Activated CD4-positive, alpha-beta T cell treated with anti-CD3 and anti-CD28 coated beads for 36 hours (primary cell): ENCODE results near the gene HLA-DOB. TPM values are rescaled to one million over a fixed set of nuclear protein-coding genes. Genes with fewer than 3 reads are reported as not detected.
"Not testable (repeated sequence)": the region's sequence is repeated elsewhere in the genome, so short reads cannot be mapped to it uniquely, and the experiment has no call there.

Experiments
- ATAC-seq: fragments of 200-7000 bp; cut with Tn5 transposase; one replicate; pipeline ENCODE4 v1.10.0; 2021; ENCODE audit warnings: mild to moderate bottlenecking, moderate library complexity
- CTCF ChIA-PET: fragments of 350-600 bp; sonication (Branson Sonifier 250); formaldehyde crosslinking; loops from one replicate; lab custom pipeline; 2021; ENCODE audit warnings: antibody characterized with exemption; lab: Charles Lee
- POLR2A ChIA-PET: fragments of 350-600 bp; sonication (Branson Sonifier 250); formaldehyde crosslinking; loops from one replicate; lab custom pipeline; 2021; ENCODE audit warnings: antibody characterized with exemption, inconsistent platforms; lab: Charles Lee
- DNase-seq: peaks from one replicate; pipeline ENCODE4 v3.0.0-alpha.2; 2020
- H3K27ac Mint-ChIP-seq: one replicate; pipeline ENCODE4 v1.8.0; 2021; ENCODE audit warnings: mixed read lengths
- H3K27me3 Mint-ChIP-seq: one replicate; pipeline ENCODE4 v1.8.0; 2021; ENCODE audit warnings: mixed read lengths
- H3K36me3 Mint-ChIP-seq: one replicate; pipeline ENCODE4 v1.8.0; 2021; ENCODE audit warnings: low read depth, mixed read lengths
- H3K4me1 Mint-ChIP-seq: one replicate; pipeline ENCODE4 v1.8.0; 2021; ENCODE audit warnings: mixed read lengths
- H3K4me3 Mint-ChIP-seq: one replicate; pipeline ENCODE4 v1.8.0; 2021; ENCODE audit warnings: mild to moderate bottlenecking, moderate library complexity, mixed read lengths
- H3K9me3 Mint-ChIP-seq: one replicate; pipeline ENCODE4 v1.8.0; 2021; ENCODE audit warnings: low read depth, mixed read lengths
- intact Hi-C, 2 experiments: fragments of 100-400 bp; cut with DNase I in 1 of 2; cut with micrococcal nuclease in 1 of 2; formaldehyde crosslinking; loops; one replicate each; pipeline versions ENCODE4 v1.14.2 to v1.15.1; 2022 to 2024; cut with DNase I, micrococcal nuclease
- total RNA-seq, 2 experiments: library from RNA; stranded (reverse); gene quantifications; one replicate each; pipeline ENCODE4 v1.2.3, GENCODE V29; 2021

Gene HLA-DOB
- total RNA-seq, 2 experiments from 2014 or later = 1.5 to 1.6 TPM

DNA sequence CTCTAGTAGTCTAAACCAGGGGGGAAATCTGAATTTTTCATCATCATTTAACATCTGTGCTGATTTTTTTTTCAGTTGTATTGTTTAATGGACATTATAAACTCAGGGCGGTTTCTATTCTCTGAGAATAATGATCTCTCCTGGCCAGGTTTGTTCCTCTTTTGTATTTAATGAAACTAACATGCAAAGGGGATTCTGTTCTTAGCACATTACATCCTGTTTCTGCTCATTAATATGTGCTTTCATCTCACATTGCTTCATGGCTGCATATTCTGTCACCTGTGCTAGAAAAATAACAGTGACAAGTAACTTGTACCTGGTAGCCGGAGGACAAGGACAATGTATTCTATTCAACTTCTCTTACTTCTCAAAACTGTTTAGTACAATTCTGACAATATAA, 806 bp downstream of the HLA-DOB start:
- intact Hi-C loops = no loop called here
- DNase-seq (no peak), ATAC-seq (no peak)
- ChIA-PET POLR2A (no interaction called here), CTCF (interaction anchor here (0.6 kb wide), 1 partner anchor 54 kb away, joined by 3 read pairs; no protein-coding TSS in a partner anchor)
- H3K27me3 Mint-ChIP-seq = no peaks in the 10 kb centered on the region
- H3K4me3 Mint-ChIP-seq = no peak overlapping the region
- peaks cover 12% of the 10 kb centered on the region for H3K4me1 Mint-ChIP-seq
- no peaks in the 10 kb centered on the region for H3K9me3 Mint-ChIP-seq
- no peaks in the 10 kb centered on the region for H3K36me3 Mint-ChIP-seq
- no peak overlapping the region for H3K27ac Mint-ChIP-seq

DNA sequence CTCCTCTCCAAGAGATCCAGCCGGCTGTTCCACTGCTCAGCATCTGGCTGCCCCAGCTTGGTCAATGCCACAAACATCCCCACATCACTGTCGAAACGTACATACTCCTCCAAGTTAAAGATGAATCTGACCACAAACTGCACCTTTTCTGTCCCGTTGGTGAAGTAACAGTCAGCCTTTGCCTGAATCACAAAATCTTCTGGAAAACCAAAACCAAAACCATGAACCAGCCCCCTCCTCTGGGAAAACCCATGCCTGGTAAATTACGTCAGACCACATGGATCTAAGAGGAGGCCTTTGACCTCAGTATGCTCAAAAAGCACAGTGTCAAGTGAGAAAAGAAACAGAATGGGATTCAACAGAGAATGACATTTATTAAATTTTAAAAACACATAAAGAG, 1.7 kb downstream of the HLA-DOB start:
- H3K4me3 Mint-ChIP-seq = no peak overlapping the region
- no peaks in the 10 kb centered on the region for H3K27me3 Mint-ChIP-seq
- POLR2A ChIA-PET = no interaction called here
- H3K36me3 Mint-ChIP-seq = no peaks in the 10 kb centered on the region
- CTCF ChIA-PET = no interaction called here
- no peak for DNase-seq
- no peak for ATAC-seq
- peaks cover 12% of the 10 kb centered on the region for H3K4me1 Mint-ChIP-seq
- no peak overlapping the region for H3K27ac Mint-ChIP-seq
- H3K9me3 Mint-ChIP-seq = no peaks in the 10 kb centered on the region
- intact Hi-C loops = no loop called here

DNA sequence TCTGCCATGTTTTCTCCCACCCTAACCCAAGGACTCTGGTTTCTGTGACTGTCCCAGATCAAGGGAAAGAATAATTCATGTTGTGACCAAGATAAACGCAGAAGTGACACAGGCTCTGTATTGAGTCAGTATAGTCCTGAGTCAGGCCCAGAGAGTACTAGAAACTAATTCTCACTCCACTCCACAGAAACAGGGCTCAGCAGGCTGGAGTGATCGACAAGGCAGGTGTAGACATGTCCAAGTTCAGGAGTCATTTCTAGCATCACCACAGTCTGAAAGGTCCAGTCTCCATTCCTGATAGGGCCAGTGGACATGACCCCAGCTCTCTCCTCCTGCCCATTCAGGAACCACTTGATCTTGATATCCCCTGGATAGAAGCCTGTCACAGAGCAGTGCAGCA, 2.7 kb downstream of the HLA-DOB start:
- CTCF ChIA-PET = no interaction called here
- DNase-seq (no peak), ATAC-seq (peak; percentile 42)
- intact Hi-C loops = no loop called here
- POLR2A ChIA-PET = no interaction called here
- Mint-ChIP-seq H3K4me1 (peaks cover 5% of the 10 kb centered on the region), H3K27ac (no peak overlapping the region), H3K27me3 (no peaks in the 10 kb centered on the region), H3K4me3 (no peak overlapping the region), H3K36me3 (no peaks in the 10 kb centered on the region), H3K9me3 (no peaks in the 10 kb centered on the region)

DNA sequence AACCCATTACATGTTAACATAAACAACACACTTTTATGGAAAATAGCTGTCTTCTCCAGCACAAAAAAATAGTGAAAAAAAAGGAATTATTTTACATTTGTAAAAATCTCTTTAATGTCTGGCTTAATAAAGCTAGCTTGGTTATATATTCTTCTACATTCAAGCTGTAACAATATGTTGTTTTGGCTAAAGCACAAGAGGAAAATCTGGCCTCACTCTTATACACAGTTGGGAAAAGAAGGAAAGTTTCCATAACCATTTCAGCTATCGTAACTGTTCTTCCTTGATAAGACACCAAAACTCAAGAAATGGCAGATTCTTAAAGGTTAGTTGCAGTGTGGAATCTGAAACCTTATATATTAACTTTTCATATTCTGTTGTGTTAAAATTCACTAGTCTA, 7.6 kb downstream of the HLA-DOB start:
- peaks cover 7% of the 10 kb centered on the region for H3K4me1 Mint-ChIP-seq
- intact Hi-C loops = no loop called here
- DNase-seq (no peak), ATAC-seq (no peak)
- H3K36me3 Mint-ChIP-seq = no peaks in the 10 kb centered on the region
- no peak overlapping the region for H3K27ac Mint-ChIP-seq
- peaks cover 15% of the 10 kb centered on the region for H3K27me3 Mint-ChIP-seq
- H3K4me3 Mint-ChIP-seq = no peak overlapping the region
- no peaks in the 10 kb centered on the region for H3K9me3 Mint-ChIP-seq
- CTCF ChIA-PET = interaction anchor here (0.7 to 2.4 kb wide), 8 partner anchors 12 to 209 kb away, joined by 3 to 9 read pairs (median 3); partner anchors contain the start of gene TAP2
- POLR2A ChIA-PET = no interaction called here

DNA sequence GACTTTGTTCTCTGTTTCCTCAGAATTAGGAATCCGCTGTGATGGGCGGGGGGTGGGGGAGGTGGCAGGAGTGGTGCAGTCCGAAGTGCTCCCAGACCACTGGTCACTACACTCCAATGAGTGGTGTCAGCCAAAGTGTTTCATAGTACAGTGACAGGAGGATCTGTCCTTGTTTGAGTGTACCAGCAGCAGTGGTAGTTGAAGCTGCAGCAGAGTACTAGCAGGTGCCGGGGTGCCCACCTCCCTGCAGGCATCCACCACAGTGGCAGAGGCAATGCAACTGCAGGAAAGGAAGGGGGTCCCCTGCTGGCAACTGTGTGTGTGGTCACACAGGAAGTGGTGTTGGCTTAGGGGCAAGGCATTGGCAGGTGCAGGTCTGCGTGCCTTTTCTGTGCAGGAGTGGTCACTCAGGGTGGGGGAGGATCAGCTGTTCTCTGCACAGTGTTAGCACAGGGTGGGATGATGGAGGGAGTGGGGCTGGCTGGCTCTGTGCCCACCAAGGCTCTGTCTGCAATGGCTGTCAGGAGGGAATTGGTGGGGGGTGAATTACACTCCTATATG, 9.7 kb downstream of the HLA-DOB start:
- Mint-ChIP-seq H3K36me3 (no peaks in the 10 kb centered on the region), H3K27ac (no peak overlapping the region), H3K4me1 (peaks cover 7% of the 10 kb centered on the region), H3K27me3 (peaks cover 29% of the 10 kb centered on the region), H3K9me3 (no peaks in the 10 kb centered on the region), H3K4me3 (no peak overlapping the region)
- ATAC-seq (no peak), DNase-seq (no peak)
- intact Hi-C loops = no loop called here
- ChIA-PET CTCF (interaction anchor here (1.2 kb wide), 1 partner anchor 393 kb away, joined by 3 read pairs; no protein-coding TSS in a partner anchor), POLR2A (no interaction called here)

DNA sequence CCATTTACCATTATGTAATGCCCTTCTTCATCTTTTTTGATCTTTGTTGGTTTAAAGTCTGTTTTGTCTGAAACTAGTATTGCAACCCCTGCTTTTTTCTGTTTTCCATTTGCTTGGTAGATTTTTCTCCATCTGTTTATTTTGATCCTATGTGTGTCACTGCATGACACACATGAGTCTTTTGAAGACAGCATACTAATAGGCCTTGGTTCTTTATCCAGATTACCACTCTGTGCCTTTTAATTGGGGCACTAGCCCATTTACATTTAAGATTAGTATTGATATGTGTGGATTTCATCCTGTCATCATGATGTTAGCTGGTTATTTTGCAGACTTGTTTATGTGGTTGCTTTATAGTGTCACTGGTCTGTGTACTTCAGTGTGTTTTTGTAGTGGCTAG, 11.4 kb downstream of the HLA-DOB start:
- H3K4me3 Mint-ChIP-seq, DNase-seq, H3K36me3 Mint-ChIP-seq, intact Hi-C loops, H3K4me1 Mint-ChIP-seq, POLR2A ChIA-PET, H3K9me3 Mint-ChIP-seq, H3K27ac Mint-ChIP-seq: not testable (repeated sequence)
- peaks cover 31% of the 10 kb centered on the region for H3K27me3 Mint-ChIP-seq
- CTCF ChIA-PET = interaction anchor here (0.6 to 3.6 kb wide), 5 partner anchors 12 to 1642 kb away, joined by 3 to 10 read pairs (median 4); partner anchors contain the start of gene HLA-DMB
- ATAC-seq = peak; percentile 33

DNA sequence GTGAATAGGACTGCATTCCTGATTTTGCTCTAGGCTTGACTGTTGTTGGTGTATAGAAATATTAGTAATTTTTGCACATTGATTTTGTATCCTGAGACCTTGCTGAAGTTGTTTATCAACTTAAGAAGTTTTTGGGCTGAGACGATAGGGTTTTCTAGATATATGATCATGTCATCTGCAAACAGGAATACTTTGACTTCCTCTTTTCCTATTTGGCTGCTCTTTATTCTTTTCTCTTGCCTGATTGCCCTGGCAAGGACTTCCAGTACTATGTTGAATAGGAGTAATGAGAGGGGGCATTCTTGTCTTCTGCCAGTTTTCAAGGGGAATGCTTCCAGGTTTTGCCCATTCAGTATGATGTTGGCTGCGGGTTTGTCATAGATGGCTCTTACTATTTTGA, 13.4 kb downstream of the HLA-DOB start:
- H3K4me1 Mint-ChIP-seq = peaks cover 7% of the 10 kb centered on the region
- H3K27me3 Mint-ChIP-seq = peaks cover 39% of the 10 kb centered on the region
- no peak overlapping the region for H3K27ac Mint-ChIP-seq
- no peak overlapping the region for H3K4me3 Mint-ChIP-seq
- DNase-seq = no peak
- intact Hi-C loops = no loop called here
- ATAC-seq = no peak
- CTCF ChIA-PET = interaction anchor here (0.6 to 3.6 kb wide), 3 partner anchors 10 to 490 kb away, joined by 3 to 9 read pairs (median 4); no protein-coding TSS in a partner anchor
- H3K36me3 Mint-ChIP-seq = no peaks in the 10 kb centered on the region
- POLR2A ChIA-PET = no interaction called here
- peaks cover 2% of the 10 kb centered on the region for H3K9me3 Mint-ChIP-seq

DNA sequence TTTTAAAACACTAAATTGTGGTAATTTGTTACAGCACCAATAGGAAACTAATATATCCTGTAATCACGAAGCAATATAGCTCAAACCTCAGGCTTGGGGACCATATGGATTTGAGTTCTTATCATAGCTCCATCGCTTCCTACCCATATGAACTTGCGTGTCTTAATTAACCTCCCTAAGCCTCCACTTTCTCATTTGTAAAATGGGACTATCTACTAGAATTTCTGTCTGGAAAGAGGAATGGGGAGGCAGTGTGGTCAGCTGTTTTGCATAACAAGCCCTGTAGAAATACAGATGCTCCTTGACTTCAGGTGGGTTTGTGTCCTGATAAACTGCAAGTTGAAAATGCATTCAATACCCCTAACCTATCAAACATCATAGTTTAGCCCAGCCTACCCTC, 17.1 kb downstream of the HLA-DOB start:
- Mint-ChIP-seq H3K4me1 (peaks cover 11% of the 10 kb centered on the region), H3K36me3 (no peaks in the 10 kb centered on the region), H3K4me3 (no peak overlapping the region), H3K27me3 (peaks cover 32% of the 10 kb centered on the region), H3K27ac (no peak overlapping the region), H3K9me3 (peaks cover 2% of the 10 kb centered on the region)
- DNase-seq (no peak), ATAC-seq (no peak)
- intact Hi-C loops = loop anchor here in 1 of 2 experiments (5.0 kb wide), 3 partner anchors 97 to 367 kb away; no protein-coding TSS in a partner anchor
- ChIA-PET POLR2A (no interaction called here), CTCF (interaction anchor here (0.6 to 5.3 kb wide), 9 partner anchors 11 to 1125 kb away, joined by 3 to 30 read pairs (median 4); partner anchors contain the start of gene TAP2)

DNA sequence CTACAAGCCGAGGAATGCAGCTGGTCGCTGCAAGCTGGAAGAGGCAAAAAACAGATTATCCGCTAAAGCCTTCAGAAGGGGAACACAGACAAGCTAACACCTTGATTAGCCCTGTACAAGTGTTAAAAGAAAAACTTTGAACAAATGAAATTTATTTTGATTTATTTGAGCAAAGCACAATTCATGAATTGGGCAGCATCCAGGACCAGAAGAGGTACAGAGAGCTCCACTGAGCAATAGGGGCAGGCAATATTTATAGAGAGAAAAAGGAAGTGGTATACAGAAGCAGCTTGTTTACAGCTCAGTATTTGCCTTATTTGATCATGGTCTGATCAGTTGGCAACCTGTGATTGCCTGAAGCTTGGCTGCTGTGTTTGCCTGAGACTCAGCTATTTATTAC, 17.6 kb downstream of the HLA-DOB start:
- ATAC-seq (no peak), DNase-seq (no peak)
- peaks cover 2% of the 10 kb centered on the region for H3K9me3 Mint-ChIP-seq
- ChIA-PET CTCF (interaction anchor here (0.6 to 5.3 kb wide), 10 partner anchors 10 to 1125 kb away, joined by 3 to 30 read pairs (median 4); partner anchors contain the start of gene TAP2), POLR2A (no interaction called here)
- H3K27ac Mint-ChIP-seq = no peak overlapping the region
- intact Hi-C loops = loop anchor here in 1 of 2 experiments (5.0 kb wide), 3 partner anchors 97 to 367 kb away; no protein-coding TSS in a partner anchor
- H3K4me3 Mint-ChIP-seq = no peak overlapping the region
- H3K36me3 Mint-ChIP-seq = no peaks in the 10 kb centered on the region
- H3K27me3 Mint-ChIP-seq = peaks cover 31% of the 10 kb centered on the region
- peaks cover 16% of the 10 kb centered on the region for H3K4me1 Mint-ChIP-seq

DNA sequence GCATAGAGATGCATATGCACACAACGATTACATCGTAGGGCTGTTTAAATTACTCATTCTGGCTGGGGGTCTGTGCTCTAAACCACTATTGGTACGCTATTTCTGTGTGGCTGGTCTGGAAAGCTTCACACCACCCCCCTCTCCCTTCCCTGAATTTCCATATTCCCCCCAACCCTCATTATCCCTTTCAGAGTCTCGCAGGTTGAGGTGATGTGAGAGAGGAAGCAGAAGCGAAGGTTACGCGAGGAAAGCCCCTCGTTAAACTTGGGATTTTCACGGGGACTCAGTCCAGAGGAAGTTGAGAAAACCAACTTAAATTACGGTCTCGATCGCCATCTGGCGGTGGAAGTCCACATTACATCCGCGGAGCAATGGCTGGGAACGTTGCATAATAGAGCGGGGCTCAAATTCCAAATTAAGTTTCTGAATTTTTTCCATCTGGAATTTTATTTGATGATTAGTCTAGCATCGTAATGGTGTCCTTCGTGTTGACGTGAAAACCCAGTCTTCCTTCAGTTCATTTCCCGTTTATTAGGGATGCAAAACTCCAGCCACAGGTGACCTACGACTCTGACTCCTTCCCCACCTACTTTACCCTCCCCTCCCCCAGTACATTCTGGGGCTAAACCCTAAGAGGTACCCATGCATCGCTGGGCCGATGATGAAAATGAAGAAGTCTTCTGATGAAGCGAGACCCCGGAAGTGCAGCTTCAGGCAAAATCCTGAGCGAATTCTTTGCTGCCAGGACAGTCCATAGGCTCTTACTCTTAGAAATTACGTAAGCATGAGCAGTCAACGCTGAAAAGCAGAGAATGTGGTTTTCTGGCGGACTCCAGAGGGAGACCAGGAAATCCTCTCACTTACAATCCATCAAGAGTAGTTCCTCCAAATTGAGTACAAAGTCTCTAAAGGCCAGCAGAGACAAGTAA, 19.7 kb downstream of the HLA-DOB start:
- Mint-ChIP-seq H3K9me3 (peaks cover 2% of the 10 kb centered on the region), H3K4me3 (peak overlapping the region; percentile 54), H3K4me1 (peaks cover 22% of the 10 kb centered on the region), H3K36me3 (no peaks in the 10 kb centered on the region), H3K27ac (peak overlapping the region; percentile 43), H3K27me3 (peaks cover 27% of the 10 kb centered on the region)
- DNase-seq (peak; percentile 87), ATAC-seq (peak; percentile 68)
- ChIA-PET CTCF (interaction anchor here (0.8 to 5.3 kb wide), 6 partner anchors 11 to 388 kb away, joined by 3 to 30 read pairs (median 10); no protein-coding TSS in a partner anchor), POLR2A (no interaction called here)
- intact Hi-C loops = loop anchor here (1.0 to 5.0 kb wide), 9 partner anchors 71 to 384 kb away; no protein-coding TSS in a partner anchor

DNA sequence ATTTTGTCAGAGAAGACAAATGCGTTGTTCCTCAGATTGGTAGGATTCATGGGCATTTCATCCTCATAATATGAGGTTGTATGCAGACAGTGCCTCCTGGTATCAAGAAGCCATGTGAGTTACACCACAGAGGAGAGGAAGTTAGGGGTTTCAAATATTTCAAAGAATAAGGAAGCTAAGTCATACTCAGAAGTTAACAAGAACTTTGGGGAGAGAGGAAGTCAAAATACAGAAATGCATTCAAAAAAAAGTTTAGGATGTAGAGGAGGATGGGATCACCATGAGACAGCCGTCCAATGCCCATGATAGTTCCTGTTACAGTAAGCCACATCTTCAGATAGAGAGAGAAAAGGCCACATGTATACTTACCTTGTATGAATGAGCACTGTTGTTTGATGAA, 22.3 kb downstream of the HLA-DOB start:
- H3K4me3 Mint-ChIP-seq = no peak overlapping the region
- intact Hi-C loops = no loop called here
- CTCF ChIA-PET = interaction anchor here (0.9 to 1.8 kb wide), 6 partner anchors 25 to 362 kb away, joined by 3 to 12 read pairs (median 4); no protein-coding TSS in a partner anchor
- H3K9me3 Mint-ChIP-seq = peaks cover 2% of the 10 kb centered on the region
- no peak for DNase-seq
- no peaks in the 10 kb centered on the region for H3K36me3 Mint-ChIP-seq
- H3K27ac Mint-ChIP-seq = no peak overlapping the region
- ATAC-seq = no peak
- peaks cover 25% of the 10 kb centered on the region for H3K27me3 Mint-ChIP-seq
- POLR2A ChIA-PET = no interaction called here
- H3K4me1 Mint-ChIP-seq = peaks cover 22% of the 10 kb centered on the region
